Keratinocyte (primary cell): ENCODE measurements around the gene PTPRN2.

ENCODE experiments used
- CTCF ChIP-seq, 3 experiments: IDR thresholded peaks in 1 of 3; conservative IDR thresholded peaks in 1 of 3; optimal IDR thresholded peaks in 1 of 3; 2 replicates in 2 of 3; 3 replicates in 1 of 3; pipeline versions ENCODE3 to v1.5.1; 2011; ENCODE audit warnings: low read length in 3 of 3, mild to moderate bottlenecking in 3 of 3, moderate library complexity in 2 of 3, control low read depth in 1 of 3, inconsistent platforms in 1 of 3; ENCODE audit not compliant: insufficient read depth in 2 of 3; ENCODE audit errors: extremely low read depth in 1 of 3
- EZH2 ChIP-seq: IDR thresholded peaks from one replicate; pipeline ENCODE4 v1.6.1; 2012; ENCODE audit warnings: inconsistent platforms, mild to moderate bottlenecking, low read length, moderate library complexity

- no peak for TF ChIP-seq CTCF (optimal IDR thresholded peaks at IDR 0.05 in 1 of 3, IDR thresholded peaks at IDR 0.05 in 1 of 3, conservative IDR thresholded peaks at IDR 0.05 in 1 of 3; ENCODE audit: extremely low read depth in 1 of 3, insufficient read depth in 2 of 3, low read length in 3 of 3)
- no peak for TF ChIP-seq EZH2
Observed at GRCh38 chr7:157863906-157864810, 723.5 kb downstream of the PTPRN2 start.
